Sigmoid colon (tissue), 7 donors: ENCODE data around the gene AKAP5. TPM values are rescaled to one million over a fixed set of nuclear protein-coding genes. Genes with fewer than 3 reads are reported as not detected.

Experiments
- DNase-seq: peaks from one replicate; pipeline ENCODE4 v3.0.0-alpha.2; 2019
- H3K27ac ChIP-seq, 4 donors: fragments of 200-600 bp; sonication (generic); one replicate each; pipeline ENCODE4 v1.5.1; 2016 to 2019; ENCODE audit warnings: mild to moderate bottlenecking in 1 of 4
- H3K27me3 ChIP-seq, 3 donors: fragments of 200-600 bp; sonication (generic); one replicate each; pipeline ENCODE4 v1.5.1; 2019; ENCODE audit warnings: mild to moderate bottlenecking in 1 of 3
- H3K36me3 ChIP-seq, 4 donors: fragments of 200-600 bp; sonication (generic); one replicate each; pipeline ENCODE4 v1.5.1; 2016 to 2019
- H3K4me1 ChIP-seq, 4 donors: fragments of 200-600 bp; sonication (generic); one replicate each; pipeline ENCODE4 v1.5.1; 2017 to 2019
- H3K4me3 ChIP-seq, 4 donors: fragments of 200-600 bp; sonication (generic); one replicate each; pipeline ENCODE4 v1.5.1; 2017 to 2019; ENCODE audit warnings: mild to moderate bottlenecking in 2 of 4, moderate library complexity in 1 of 4
- H3K9me3 ChIP-seq, 4 donors: fragments of 200-600 bp in 3 of 4; sonication (generic) in 3 of 4; one replicate each; pipeline versions ENCODE4 v1.5.1 to v1.6.1; 2013 to 2019
- CTCF ChIP-seq, 4 experiments: fragments of 450-650 bp in 3 of 4; fragments of 200-600 bp in 1 of 4; IDR thresholded peaks; one replicate each; pipeline ENCODE4 v1.5.1; 2016 to 2019; ENCODE audit warnings: antibody characterized with exemption in 4 of 4, mild to moderate bottlenecking in 3 of 4, moderate library complexity in 2 of 4
- EP300 ChIP-seq, 4 donors: sonication (generic); formaldehyde crosslinking; IDR thresholded peaks; one replicate each; pipeline ENCODE4 v1.6.1; 2017; ENCODE audit warnings: antibody characterized with exemption in 4 of 4
- POLR2A ChIP-seq, 2 donors: fragments of 450-650 bp; IDR thresholded peaks; one replicate each; pipeline ENCODE4 v1.6.1; 2016; ENCODE audit warnings: antibody characterized with exemption in 2 of 2, mild to moderate bottlenecking in 2 of 2, moderate library complexity in 2 of 2
- POLR2AphosphoS5 ChIP-seq, 4 donors: sonication (generic); formaldehyde crosslinking; IDR thresholded peaks; one replicate each; pipeline ENCODE4 v1.6.1; 2017; ENCODE audit warnings: antibody characterized with exemption in 4 of 4
- WGBS, 2 donors: extraction: QIAGEN DNeasy Blood & Tissue Kit; methylation state at CpG; one replicate each; pipeline ENCODE4 v1.1.7; 2013; 5-methylcytosine and 5-hydroxymethylcytosine counted together
- intact Hi-C: fragments of 100-400 bp; cut with DNase I; formaldehyde crosslinking; loops from one replicate; pipeline ENCODE4 v1.15.1; 2023
- polyA plus RNA-seq, 3 donors: library from polyadenylated mRNA; stranded (reverse); fragments of 200-250 nt; gene quantifications; one replicate each; pipeline ENCODE4 v1.2.3, GENCODE V29; 2013
- total RNA-seq, 4 donors: library from RNA; depleted of rRNA; stranded (reverse); fragments of >200 nt; gene quantifications; one replicate each; pipeline ENCODE4 v1.1.0, GENCODE V29; 2016
- donor health status: healthy with polysubstance abuse.
- donor health status: Bipolar disorder and iron deficiency.
- donor health status: healthy.

The AKAP5 gene
- total and polyA plus RNA-seq, 7 donors = 0.33 to 7.2 (median 1.7) TPM

DNA sequence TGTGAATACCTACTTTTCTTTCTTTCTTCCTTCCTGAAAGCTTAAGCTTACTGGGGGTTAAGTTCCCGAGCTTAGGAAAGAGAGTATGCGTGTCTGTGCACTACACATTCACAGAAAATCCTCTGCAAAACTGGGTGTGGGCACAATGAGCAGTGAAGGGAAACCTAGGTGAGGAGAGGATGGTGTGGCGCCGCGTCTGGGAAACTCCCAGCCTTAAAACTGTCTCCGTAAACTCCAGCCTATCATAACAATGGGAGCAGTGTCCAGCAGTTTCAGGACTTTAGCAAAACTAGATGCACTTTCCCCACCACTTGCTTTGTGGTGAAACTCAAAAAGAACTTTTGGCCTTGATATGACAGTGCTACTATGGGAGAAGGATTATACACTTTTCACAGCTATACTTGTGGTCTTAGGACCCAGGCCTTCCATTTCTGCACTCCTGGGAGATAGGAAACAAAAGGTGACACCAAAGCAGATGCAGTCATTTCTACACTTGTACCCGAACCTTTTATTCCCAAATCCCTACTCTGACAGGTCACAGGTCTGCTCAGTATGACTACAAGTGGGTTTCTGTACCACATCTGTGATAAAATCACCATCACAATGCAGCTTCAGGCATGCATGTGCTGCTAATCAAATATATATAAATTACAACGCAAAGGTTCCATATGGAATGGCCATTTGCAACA lies 10.4 kb downstream of the AKAP5 start:
- no peak overlapping the region for H3K27ac ChIP-seq
- H3K27me3 ChIP-seq = no peaks in the 10 kb centered on the region
- DNase-seq = no peak
- no peaks in the 10 kb centered on the region for H3K36me3 ChIP-seq
- TF ChIP-seq EP300 (IDR thresholded peaks at IDR 0.05) (no peak), POLR2AphosphoS5 (IDR thresholded peaks at IDR 0.05) (no peak), CTCF (IDR thresholded peaks at IDR 0.05) (no peak), POLR2A (IDR thresholded peaks at IDR 0.05) (no peak)
- intact Hi-C loops = no loop called here
- no peak overlapping the region for H3K4me3 ChIP-seq
- WGBS, 2 donors = 41 to 77% methylated on average over 8 of the region's 8 CpGs
- H3K4me1 ChIP-seq = no peaks in the 10 kb centered on the region
- no peaks in the 10 kb centered on the region for H3K9me3 ChIP-seq

GRCh38 chr14:64476438-64476837 lies 11.1 kb downstream of the AKAP5 start:
- Histone ChIP-seq H3K4me1 (no peaks in the 10 kb centered on the region), H3K27ac (no peak overlapping the region), H3K9me3 (no peaks in the 10 kb centered on the region), H3K36me3 (no peaks in the 10 kb centered on the region), H3K4me3 (no peak overlapping the region), H3K27me3 (no peaks in the 10 kb centered on the region)
- intact Hi-C loops = no loop called here
- no peak for DNase-seq
- TF ChIP-seq EP300 (IDR thresholded peaks at IDR 0.05) = no peak
- TF ChIP-seq POLR2AphosphoS5 (IDR thresholded peaks at IDR 0.05) = no peak
- no peak for TF ChIP-seq CTCF (IDR thresholded peaks at IDR 0.05)
- no peak for TF ChIP-seq POLR2A (IDR thresholded peaks at IDR 0.05)
- 93 to 95% methylated on average over 8 of the region's 8 CpGs for WGBS, 2 donors

DNA sequence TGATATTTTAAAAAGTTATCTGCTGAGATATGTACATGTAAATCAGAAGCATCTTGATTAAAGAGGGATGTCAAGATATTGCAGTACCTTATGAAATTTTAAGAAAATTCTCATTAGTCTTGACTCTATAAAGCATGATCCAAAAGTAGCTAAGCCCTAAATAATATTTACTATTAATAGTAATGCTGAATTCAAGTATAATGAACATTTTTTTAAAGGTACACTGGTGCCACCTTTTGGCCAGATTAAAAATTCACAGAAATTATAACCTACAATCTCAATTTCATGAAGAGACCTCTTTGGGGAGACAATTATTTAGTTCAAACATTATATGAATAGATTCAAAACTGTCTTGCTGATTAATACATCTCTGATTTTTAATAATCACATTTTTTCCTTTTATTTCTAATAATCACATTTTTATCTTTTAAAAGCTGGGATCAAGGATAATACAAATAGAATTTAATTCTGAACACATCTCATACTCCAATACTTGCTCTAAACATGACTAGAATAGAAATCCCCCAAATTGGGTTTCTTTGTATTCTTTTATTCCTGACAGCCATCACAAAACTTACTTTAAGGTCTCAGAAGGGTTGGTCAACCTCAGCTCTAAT lies 13.4 kb downstream of the AKAP5 start:
- Histone ChIP-seq H3K9me3 (no peaks in the 10 kb centered on the region), H3K27ac (no peak overlapping the region), H3K4me1 (no peaks in the 10 kb centered on the region), H3K4me3 (no peak overlapping the region), H3K36me3 (no peaks in the 10 kb centered on the region), H3K27me3 (no peaks in the 10 kb centered on the region)
- no peak for DNase-seq
- TF ChIP-seq CTCF (IDR thresholded peaks at IDR 0.05) (peak in 1 of 4 experiments; percentile 41), POLR2AphosphoS5 (IDR thresholded peaks at IDR 0.05) (no peak)
- intact Hi-C loops = no loop called here

- 15 to 72% methylated on average over 5 of the region's 5 CpGs for WGBS, 2 donors
- Histone ChIP-seq H3K4me1 (no peaks in the 10 kb centered on the region), H3K27ac (no peak overlapping the region), H3K9me3 (no peaks in the 10 kb centered on the region), H3K36me3 (peaks cover 6 to 68% (median 15%) of the 10 kb centered on the region in 4 donors), H3K27me3 (no peaks in the 10 kb centered on the region), H3K4me3 (no peak overlapping the region)
- intact Hi-C loops = loop anchor here (5.0 kb wide), 1 partner anchor 146 kb away; no protein-coding TSS in a partner anchor
- DNase-seq = no peak
- TF ChIP-seq CTCF (IDR thresholded peaks at IDR 0.05) = no peak
- TF ChIP-seq EP300 (IDR thresholded peaks at IDR 0.05) = no peak
- TF ChIP-seq POLR2AphosphoS5 (IDR thresholded peaks at IDR 0.05) = no peak
- no peak for TF ChIP-seq POLR2A (IDR thresholded peaks at IDR 0.05)
Observed at GRCh38 chr14:64488590-64489099, 23.3 kb downstream of the AKAP5 start.
